Panc1 (cell line): Measurements from ENCODE around the gene SLC9A3.

Source experiments
- TCF7L2 ChIP-seq: IDR thresholded peaks from 2 replicates; pipeline ENCODE4 v1.6.1; 2011; ENCODE audit warnings: mild to moderate bottlenecking, low read depth, low read length, inconsistent platforms
- TF ChIP-seq, protein P1 (sequence below): fragments of 450-650 bp; IDR thresholded peaks from 2 replicates; pipeline ENCODE4 v1.5.1; 2017; ENCODE audit warnings: mild to moderate bottlenecking
- TF ChIP-seq, protein P2 (sequence below), 2 experiments: IDR thresholded peaks; 2 replicates each; pipeline ENCODE4 v1.6.1; 2011 to 2012; ENCODE audit warnings: low read depth in 2 of 2, control low read depth in 1 of 2, low read length in 1 of 2, mild to moderate bottlenecking in 1 of 2, moderate library complexity in 1 of 2; ENCODE audit not compliant: insufficient read depth in 1 of 2

DNA sequence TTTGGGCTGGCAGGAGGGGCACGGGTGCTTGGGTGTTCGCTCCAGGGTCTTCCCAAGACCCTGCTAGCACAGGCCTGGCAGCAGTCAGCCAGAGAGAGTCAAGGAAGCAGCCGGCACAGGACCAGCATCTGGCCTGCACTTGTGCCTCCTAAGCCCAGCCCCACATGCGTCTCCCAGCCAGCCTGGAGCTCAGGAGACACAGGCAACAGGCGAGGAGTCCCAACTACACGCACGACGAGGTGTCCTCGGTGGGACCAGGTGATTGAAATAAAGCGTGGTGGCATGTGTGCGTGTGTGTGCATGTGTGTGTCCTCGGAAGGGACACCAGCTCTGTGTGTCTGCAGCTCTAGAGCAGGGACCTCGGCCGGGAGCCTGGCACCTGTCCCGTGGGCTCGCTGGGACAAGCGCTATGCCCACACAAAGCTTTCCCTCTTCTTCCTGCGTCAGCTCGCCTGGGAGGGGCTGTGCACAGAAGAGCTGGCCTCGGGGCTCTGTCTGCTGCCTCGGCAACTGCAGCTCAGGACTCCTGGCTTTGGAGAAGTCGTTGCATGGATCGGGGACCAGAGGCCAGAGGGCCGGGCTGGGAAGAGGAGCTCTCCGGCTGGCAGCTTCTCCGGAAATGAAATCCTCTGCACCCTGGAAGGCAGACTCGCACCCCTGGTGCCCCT is 14.7 kb upstream of the SLC9A3 start:
- TF ChIP-seq, protein P1, sequence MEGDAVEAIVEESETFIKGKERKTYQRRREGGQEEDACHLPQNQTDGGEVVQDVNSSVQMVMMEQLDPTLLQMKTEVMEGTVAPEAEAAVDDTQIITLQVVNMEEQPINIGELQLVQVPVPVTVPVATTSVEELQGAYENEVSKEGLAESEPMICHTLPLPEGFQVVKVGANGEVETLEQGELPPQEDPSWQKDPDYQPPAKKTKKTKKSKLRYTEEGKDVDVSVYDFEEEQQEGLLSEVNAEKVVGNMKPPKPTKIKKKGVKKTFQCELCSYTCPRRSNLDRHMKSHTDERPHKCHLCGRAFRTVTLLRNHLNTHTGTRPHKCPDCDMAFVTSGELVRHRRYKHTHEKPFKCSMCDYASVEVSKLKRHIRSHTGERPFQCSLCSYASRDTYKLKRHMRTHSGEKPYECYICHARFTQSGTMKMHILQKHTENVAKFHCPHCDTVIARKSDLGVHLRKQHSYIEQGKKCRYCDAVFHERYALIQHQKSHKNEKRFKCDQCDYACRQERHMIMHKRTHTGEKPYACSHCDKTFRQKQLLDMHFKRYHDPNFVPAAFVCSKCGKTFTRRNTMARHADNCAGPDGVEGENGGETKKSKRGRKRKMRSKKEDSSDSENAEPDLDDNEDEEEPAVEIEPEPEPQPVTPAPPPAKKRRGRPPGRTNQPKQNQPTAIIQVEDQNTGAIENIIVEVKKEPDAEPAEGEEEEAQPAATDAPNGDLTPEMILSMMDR: no peak
- no peak for TF ChIP-seq TCF7L2
- TF ChIP-seq, protein P2, sequence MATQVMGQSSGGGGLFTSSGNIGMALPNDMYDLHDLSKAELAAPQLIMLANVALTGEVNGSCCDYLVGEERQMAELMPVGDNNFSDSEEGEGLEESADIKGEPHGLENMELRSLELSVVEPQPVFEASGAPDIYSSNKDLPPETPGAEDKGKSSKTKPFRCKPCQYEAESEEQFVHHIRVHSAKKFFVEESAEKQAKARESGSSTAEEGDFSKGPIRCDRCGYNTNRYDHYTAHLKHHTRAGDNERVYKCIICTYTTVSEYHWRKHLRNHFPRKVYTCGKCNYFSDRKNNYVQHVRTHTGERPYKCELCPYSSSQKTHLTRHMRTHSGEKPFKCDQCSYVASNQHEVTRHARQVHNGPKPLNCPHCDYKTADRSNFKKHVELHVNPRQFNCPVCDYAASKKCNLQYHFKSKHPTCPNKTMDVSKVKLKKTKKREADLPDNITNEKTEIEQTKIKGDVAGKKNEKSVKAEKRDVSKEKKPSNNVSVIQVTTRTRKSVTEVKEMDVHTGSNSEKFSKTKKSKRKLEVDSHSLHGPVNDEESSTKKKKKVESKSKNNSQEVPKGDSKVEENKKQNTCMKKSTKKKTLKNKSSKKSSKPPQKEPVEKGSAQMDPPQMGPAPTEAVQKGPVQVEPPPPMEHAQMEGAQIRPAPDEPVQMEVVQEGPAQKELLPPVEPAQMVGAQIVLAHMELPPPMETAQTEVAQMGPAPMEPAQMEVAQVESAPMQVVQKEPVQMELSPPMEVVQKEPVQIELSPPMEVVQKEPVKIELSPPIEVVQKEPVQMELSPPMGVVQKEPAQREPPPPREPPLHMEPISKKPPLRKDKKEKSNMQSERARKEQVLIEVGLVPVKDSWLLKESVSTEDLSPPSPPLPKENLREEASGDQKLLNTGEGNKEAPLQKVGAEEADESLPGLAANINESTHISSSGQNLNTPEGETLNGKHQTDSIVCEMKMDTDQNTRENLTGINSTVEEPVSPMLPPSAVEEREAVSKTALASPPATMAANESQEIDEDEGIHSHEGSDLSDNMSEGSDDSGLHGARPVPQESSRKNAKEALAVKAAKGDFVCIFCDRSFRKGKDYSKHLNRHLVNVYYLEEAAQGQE (IDR thresholded peaks at IDR 0.05; ENCODE audit: insufficient read depth in 1 of 2, low read depth in 2 of 2, low read length in 1 of 2): no peak
